KOPT-K1 (cell line): ENCODE results near the gene EVC2.

ENCODE experiments used
- H3K27ac ChIP-seq: fragments of 200-600 bp; sonication (generic); 2 replicates; pipeline ENCODE4 v1.5.1; 2016; ENCODE audit warnings: antibody characterized with exemption, mild to moderate bottlenecking, low read depth, low read length; ENCODE audit not compliant: poor library complexity, severe bottlenecking
- H3K36me3 ChIP-seq: fragments of 200-600 bp; sonication (generic); 2 replicates; pipeline ENCODE4 v1.5.1; 2017; ENCODE audit warnings: antibody characterized with exemption, mild to moderate bottlenecking, low read length, moderate library complexity; ENCODE audit not compliant: insufficient read depth
- H3K9me3 ChIP-seq: fragments of 200-600 bp; sonication (generic); 2 replicates; pipeline ENCODE4 v1.5.1; 2017; ENCODE audit warnings: antibody characterized with exemption, low read length, mild to moderate bottlenecking; ENCODE audit not compliant: insufficient read depth, poor library complexity, severe bottlenecking

EVC2 gene

GRCh38 chr4:5639556-5639955 is 68.8 kb downstream of the EVC2 start:
- no peak overlapping the region for H3K27ac ChIP-seq

DNA sequence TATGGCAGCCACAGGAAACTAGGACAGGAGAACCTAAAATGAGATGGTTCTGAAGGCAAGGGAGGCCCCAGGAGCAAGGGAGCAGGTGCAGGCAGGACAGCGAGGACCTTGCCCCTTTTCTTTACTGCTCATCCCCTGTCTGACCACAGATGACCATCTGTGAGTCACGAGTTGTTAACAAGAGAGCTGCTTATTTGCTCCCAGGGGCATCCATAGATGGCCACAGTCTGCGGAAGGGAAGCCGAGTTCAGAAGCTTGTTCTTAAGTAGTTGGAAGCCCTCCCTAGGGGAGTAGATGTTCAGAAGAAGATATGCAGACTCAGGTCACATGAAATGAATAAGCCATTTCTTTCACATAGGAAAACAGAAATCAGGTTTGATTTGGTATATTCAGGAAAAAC is 69.4 kb downstream of the EVC2 start:
- Histone ChIP-seq H3K36me3 (no peaks in the 10 kb centered on the region), H3K27ac (no peak overlapping the region), H3K9me3 (no peaks in the 10 kb centered on the region)

More at GRCh38 chr4:5639556-5639955, 68.8 kb downstream of the EVC2 start:
- Histone ChIP-seq H3K36me3 (no peaks in the 10 kb centered on the region), H3K9me3 (no peaks in the 10 kb centered on the region)

- Histone ChIP-seq H3K27ac (no peak overlapping the region), H3K9me3 (no peaks in the 10 kb centered on the region), H3K36me3 (no peaks in the 10 kb centered on the region)
Observed at GRCh38 chr4:5638316-5638715, 70.0 kb downstream of the EVC2 start.

GRCh38 chr4:5636766-5637670 is 71.3 kb downstream of the EVC2 start:
- H3K27ac ChIP-seq = no peak overlapping the region
- no peaks in the 10 kb centered on the region for H3K36me3 ChIP-seq

DNA sequence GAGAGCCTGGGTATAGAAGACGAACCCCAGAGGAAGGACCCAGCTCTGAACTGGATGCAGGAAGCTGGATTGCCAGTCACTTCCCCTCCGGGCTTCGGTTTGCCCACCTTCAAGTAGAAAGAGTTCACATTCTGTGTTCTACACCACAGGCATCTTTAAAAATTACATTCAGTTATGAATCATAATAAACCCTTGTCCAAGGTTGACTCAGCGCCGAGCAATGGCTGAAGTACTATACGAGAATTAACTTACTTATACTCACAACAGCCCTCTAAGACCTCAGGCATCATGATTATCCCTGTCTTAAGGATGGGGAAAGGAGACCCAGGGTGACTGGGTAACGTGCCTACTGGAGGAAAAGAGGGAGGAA is 72.5 kb downstream of the EVC2 start:
- H3K36me3 ChIP-seq = no peaks in the 10 kb centered on the region
- H3K9me3 ChIP-seq = no peaks in the 10 kb centered on the region
- no peak overlapping the region for H3K27ac ChIP-seq

More at GRCh38 chr4:5636766-5637670, 71.3 kb downstream of the EVC2 start:
- no peaks in the 10 kb centered on the region for H3K9me3 ChIP-seq

GRCh38 chr4:5632571-5632970 is 75.8 kb downstream of the EVC2 start:
- H3K36me3 ChIP-seq = no peaks in the 10 kb centered on the region
- H3K9me3 ChIP-seq = no peaks in the 10 kb centered on the region
- no peak overlapping the region for H3K27ac ChIP-seq

- H3K27ac ChIP-seq = no peak overlapping the region
- no peaks in the 10 kb centered on the region for H3K9me3 ChIP-seq
- H3K36me3 ChIP-seq = no peaks in the 10 kb centered on the region
Observed at GRCh38 chr4:5632066-5632440, 76.3 kb downstream of the EVC2 start.

DNA sequence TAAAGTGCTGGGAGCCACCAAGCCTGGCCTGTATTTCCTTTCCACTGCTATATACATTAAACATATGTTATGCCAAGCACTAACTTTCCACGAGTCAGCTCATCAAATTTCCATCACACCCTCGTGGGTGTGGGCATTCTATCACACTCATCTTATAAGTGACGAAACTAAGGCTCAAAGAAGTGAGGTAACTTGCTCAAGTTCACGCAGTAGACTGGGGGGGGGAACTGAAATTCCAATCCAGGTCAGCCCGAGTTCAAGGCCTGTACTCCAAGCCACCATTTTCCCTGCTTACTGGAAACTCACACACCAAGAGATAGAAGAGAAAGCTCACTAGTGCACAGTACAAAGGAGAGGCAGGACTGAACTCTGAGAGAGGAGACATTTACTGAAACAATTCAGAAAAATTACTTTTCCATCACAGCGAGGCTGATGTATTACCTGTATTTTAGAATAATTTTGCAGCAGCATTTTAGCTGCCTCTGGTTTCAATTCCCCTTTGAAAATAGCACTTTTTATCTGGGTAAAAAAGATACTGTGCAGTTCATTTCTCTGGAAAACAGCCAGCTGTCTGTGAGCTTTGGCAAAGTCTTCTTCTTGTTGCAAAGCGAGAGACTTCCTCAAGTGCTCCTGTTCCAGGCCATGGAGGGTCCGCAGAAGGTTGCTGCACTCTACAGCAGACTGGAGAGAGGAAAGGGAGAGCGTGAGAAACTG is 76.8 kb downstream of the EVC2 start:
- no peak overlapping the region for H3K27ac ChIP-seq
- no peaks in the 10 kb centered on the region for H3K36me3 ChIP-seq
- no peaks in the 10 kb centered on the region for H3K9me3 ChIP-seq

DNA sequence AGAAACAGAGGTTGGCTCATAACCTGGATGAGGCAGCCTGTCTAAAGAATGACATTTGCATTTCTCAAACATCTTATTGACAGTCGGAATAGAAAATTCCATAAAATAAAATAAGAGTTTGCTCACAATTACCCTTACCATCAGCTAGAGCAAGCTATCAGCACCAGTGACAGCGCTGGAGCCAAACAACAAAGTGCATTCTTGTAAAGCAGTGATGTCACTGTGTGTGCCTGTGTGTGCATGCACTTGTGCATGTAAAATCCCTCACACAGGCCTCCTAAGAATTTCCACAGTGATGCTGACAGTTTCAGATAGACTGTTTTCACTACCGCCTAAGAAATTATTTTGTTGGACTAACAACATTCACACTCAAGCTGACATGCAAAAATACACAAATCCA is 77.6 kb downstream of the EVC2 start:
- Histone ChIP-seq H3K9me3 (no peaks in the 10 kb centered on the region), H3K27ac (no peak overlapping the region), H3K36me3 (no peaks in the 10 kb centered on the region)

- H3K27ac ChIP-seq = no peak overlapping the region
- no peaks in the 10 kb centered on the region for H3K36me3 ChIP-seq
- no peaks in the 10 kb centered on the region for H3K9me3 ChIP-seq
Observed at GRCh38 chr4:5629542-5629941, 78.8 kb downstream of the EVC2 start.

- Histone ChIP-seq H3K9me3 (no peaks in the 10 kb centered on the region), H3K27ac (no peak overlapping the region), H3K36me3 (no peaks in the 10 kb centered on the region)
Observed at GRCh38 chr4:5626913-5627312, 81.4 kb downstream of the EVC2 start.

DNA sequence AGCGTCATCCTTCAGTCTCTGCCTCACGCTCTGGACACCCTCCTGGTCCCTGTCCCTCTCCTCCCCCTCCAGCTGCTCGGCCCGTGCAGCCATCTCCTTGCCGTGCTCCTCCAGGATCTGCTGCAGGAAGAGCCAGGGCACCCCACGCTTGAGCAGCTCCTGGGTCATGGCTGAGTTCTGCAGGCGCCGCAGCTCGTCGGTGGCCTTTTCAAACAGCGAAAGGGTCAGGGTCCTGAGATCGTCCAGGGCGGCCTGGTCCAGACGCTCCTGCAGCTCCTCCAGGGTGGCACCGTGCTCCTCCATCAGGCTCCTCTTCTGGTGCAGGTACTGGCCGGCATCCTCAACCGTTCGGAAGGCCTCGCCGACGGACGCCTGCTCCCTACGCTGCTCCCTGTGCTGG is 85.8 kb downstream of the EVC2 start:
- H3K36me3 ChIP-seq = no peaks in the 10 kb centered on the region
- no peak overlapping the region for H3K27ac ChIP-seq
- no peaks in the 10 kb centered on the region for H3K9me3 ChIP-seq

- no peaks in the 10 kb centered on the region for H3K9me3 ChIP-seq
- no peaks in the 10 kb centered on the region for H3K36me3 ChIP-seq
- no peak overlapping the region for H3K27ac ChIP-seq
Observed at GRCh38 chr4:5619913-5620625, 88.3 kb downstream of the EVC2 start.

DNA sequence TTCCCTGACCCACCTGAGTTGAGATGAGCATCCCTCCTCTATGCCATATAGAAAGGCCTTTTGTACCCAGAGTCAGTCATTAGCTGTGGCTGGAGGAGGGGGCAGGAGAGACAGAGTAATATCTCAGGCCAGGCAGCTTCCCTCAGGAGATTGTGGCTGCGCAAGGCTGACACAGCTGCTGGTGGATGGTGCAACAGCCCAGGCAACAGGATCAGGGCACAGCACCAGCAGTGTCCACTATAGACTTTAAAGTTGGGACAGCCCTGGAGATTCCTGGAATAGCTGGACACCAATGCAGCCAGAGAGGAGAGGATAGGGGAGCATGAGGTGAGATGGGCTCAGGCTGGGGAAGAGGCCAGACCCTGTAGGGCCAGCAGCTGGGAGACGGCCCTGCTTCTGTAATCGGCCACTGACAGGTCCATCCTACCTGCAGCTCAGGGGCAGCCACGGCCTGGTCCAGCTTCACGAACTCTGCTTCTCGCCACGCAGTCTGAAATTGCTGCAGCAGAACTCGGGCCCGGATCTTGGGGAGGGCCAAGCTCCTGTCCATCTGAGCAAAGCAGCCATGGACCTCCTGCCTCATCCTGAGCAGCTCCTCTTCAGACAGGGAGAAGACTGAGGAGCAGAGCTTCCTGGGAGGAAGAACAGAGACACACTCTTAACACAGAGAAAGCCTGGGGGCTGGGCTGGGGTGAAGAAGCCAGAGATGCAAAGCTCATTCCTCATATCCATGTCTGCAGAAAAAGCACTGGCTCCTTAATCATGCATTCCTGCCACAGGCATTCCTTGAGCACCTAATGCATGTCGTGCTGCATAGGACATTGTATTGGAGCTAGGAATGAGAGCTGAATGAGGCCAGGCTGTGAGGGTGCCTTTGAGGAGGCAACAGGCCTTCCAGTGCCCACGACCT is 90.1 kb downstream of the EVC2 start:
- Histone ChIP-seq H3K36me3 (no peaks in the 10 kb centered on the region), H3K27ac (no peak overlapping the region), H3K9me3 (no peaks in the 10 kb centered on the region)
